HG03025 (cell line): ENCODE results near the gene NSFL1C.
"Not testable (repeated sequence)": the region's sequence is repeated elsewhere in the genome, so short reads cannot be mapped to it uniquely, and the experiment has no call there.

Source experiments
- ATAC-seq: cut with Tn5 transposase; IDR thresholded peaks from one replicate; pipeline ENCODE4 v1.9.1; 2021; ENCODE audit warnings: mild to moderate bottlenecking, moderate library complexity; ENCODE audit not compliant: unreplicated experiment, low FRiP score

The NSFL1C gene

GRCh38 chr20:1466211-1467081, at the start of gene NSFL1C:
TSS of gene NSFL1C (minus strand) at chr20:1466849. CDS start at chr20:1466824, 25 bp downstream.
- ATAC-seq, result peak; percentile 83

GRCh38 chr20:1513801-1514200, 47.2 kb upstream of the NSFL1C start:
- no peak for ATAC-seq

GRCh38 chr20:1509237-1509636, 42.6 kb upstream of the NSFL1C start:
- no peak for ATAC-seq

DNA sequence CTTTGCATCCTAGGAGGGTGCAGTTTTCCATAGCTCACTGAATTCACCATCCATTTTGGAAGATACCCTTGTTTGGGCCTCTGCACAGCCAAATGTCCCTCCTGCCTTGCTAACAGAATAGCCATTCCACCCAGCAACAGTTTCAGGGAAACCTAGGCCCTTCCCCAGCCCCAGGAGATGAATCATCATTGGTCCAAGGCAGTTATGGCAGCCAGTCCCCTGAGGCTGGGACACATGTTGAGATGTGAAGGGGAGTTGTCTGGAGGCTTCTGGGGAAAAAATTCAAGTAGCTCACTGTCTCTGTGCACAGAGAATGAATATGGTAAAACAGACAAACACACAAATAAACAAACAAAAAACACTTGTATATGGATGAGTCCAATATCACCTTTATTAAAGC, 41.9 kb upstream of the NSFL1C start:
- no peak for ATAC-seq

DNA sequence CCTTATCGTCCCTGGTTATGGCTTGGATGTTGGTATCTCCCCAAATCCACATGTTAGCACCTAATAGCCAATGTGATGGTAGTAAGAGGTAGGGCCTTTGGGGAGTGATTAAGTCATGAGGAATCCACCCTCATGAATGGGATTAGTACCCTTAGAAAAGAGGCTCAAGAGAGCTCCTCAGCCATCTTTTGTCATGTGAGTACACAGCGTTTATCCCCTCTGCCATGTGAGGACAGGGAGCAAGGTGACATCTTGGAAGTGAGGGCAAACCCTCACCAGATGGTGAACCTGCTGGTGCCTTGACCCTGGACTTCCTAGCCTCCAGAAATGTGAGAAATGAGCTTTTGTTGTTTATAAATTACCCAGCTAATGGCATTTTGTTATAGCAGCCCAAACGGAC, 40.6 kb upstream of the NSFL1C start:
- ATAC-seq, result no peak

DNA sequence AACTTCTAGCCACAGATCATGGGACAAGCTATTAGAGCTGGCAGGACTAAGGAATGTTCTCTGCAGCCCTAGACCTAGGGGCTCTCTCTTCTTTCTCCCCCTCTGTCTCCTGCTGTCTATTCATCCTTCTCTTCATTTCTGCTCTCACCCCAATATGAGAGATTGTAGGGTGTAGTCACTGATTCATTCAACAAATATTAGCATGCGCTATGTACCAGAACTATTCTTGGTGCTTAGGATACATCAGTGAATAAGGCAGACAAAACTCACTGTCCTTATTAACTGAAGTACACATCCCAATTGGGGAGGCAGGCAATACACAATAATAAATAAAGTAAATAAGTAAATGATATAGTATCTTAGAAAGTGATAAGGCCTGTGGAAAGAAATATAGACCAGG, 39.2 kb upstream of the NSFL1C start:
- no peak for ATAC-seq

GRCh38 chr20:1505361-1505760, 38.7 kb upstream of the NSFL1C start:
- no peak for ATAC-seq

- ATAC-seq, result peak; percentile 90
These were observed 37.0 kb upstream of the NSFL1C start for GRCh38 chr20:1503564-1504227.

GRCh38 chr20:1500496-1500895, 33.8 kb upstream of the NSFL1C start:
- ATAC-seq, result no peak

DNA sequence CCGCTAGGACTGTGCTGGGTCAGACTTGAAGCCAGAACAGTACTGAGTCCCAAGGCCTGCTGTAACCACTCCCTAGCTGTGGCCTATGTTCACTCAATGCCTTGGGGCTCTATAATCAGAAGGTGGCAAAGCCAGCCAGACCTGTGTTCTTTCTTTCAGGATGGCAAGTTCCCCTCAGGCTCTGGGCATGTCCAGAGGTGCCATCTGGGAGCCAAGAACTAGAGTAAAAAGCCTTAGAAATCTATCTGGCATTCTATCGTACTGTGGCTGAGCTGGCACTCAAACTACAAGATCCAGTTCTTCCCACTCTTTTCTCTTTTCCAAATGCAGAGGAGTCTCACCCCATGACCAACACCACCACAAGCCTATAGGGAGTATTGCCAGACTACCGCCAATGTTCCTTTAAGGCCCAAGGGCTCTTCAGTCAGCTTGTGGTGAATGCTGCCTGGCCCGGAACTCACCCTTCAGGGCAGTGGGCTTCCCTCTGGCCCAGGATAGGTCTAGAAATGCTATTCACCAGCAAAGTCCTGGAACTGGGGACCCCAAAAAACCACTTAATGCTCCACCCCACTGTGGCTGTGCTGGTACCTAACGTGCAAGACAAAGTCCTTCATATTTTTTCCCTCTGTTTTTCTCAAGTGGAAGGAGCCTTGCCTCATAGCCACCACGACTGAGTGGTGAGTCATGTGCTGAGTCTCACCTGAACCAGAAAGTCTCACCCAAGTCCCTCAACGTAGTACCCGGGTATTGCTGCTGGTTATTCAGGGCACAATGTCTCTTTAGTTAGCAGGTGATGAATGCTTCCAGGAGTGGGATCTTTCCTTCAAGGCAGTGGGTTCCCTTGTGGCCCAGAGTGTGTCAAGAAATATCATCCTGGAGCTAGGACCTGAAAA, 33.1 kb upstream of the NSFL1C start:
- ATAC-seq, result no peak

- ATAC-seq, result not testable (repeated sequence)
These were observed 30.7 kb upstream of the NSFL1C start for GRCh38 chr20:1497371-1497770.

GRCh38 chr20:1496930-1497329, 30.3 kb upstream of the NSFL1C start:
- ATAC-seq, result no peak

DNA sequence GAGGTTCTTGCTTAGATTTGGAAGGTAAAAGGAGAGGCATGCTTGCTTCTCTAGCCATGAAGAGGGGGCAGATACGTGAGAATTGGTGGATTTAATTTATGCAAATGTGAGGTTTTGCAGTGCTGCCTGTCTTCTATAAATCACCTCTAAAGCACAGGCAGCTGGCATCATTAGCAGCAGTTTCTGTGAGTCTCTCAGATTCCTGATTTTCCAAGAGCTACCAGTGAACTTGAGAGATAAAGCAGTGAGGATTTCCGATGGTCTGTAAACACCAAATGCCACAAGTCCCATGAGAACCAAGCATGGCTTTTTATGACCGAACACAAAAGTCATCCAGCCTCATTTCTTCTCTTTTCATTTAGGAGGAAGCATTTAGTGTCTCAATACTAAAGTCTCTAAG, 27.8 kb upstream of the NSFL1C start:
- ATAC-seq, result no peak

GRCh38 chr20:1493536-1493935, 26.9 kb upstream of the NSFL1C start:
- no peak for ATAC-seq

GRCh38 chr20:1491860-1492642, 25.4 kb upstream of the NSFL1C start:
- ATAC-seq, result no peak

DNA sequence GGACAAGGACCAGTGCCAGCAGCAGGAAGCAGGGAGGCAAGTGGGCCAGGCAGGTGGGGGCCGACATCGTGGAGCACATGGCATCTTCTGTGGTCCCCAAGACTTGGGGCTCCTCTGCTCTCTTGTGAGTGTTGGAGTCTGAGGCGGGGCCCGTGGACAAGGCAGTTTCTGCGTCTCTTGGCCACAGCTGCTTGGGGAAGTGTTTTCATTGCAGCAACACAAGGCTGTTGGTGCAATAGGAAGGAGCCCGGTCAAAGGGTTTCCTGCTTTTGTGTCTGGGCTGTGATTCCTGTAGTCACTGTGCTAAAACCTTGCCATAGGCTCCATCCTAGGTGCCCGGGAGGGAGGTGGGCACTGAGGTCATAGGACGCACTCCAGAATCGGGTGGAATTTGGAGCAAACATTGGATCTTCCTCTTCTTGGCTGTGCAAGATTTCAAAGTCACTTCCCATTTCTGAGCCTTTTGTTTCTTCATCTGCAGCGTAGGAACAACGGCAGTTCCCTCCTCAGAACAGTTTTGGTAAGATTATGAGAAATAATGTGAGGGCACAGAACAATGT, 24.7 kb upstream of the NSFL1C start, which contains the start of gene SIRPB2:
TSS of gene SIRPB2 (minus strand) at position 140 of the 560 bp plus-strand sequence. CDS start at position 79, 61 bp downstream.
- ATAC-seq, result no peak

DNA sequence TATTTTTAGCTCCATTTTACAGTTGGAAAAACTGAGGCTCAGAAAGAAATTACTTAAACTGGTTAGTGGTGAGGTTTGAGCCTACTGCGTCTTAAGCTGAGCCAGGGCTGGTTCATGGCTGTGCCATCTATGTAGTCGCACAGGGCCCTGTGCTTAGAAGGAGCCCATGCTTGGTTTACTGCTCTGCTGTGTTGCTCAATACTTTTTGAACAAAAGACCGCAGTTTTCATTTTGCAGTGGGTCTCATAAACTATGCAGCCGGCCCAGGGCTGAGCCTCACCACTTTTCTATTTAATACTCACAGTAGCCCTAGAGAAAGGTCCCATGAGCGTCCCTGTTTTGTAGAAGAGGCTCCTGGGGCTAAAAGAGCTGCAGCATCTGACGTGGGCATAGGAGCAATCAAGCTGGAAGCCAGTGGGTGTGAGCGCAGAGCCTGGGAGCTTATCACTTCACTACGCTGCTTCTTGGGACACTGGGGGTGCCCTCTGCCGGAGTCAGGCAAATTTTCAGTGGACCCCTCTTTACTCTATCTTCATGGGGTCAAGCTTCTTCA, 24.1 kb upstream of the NSFL1C start:
- no peak for ATAC-seq

DNA sequence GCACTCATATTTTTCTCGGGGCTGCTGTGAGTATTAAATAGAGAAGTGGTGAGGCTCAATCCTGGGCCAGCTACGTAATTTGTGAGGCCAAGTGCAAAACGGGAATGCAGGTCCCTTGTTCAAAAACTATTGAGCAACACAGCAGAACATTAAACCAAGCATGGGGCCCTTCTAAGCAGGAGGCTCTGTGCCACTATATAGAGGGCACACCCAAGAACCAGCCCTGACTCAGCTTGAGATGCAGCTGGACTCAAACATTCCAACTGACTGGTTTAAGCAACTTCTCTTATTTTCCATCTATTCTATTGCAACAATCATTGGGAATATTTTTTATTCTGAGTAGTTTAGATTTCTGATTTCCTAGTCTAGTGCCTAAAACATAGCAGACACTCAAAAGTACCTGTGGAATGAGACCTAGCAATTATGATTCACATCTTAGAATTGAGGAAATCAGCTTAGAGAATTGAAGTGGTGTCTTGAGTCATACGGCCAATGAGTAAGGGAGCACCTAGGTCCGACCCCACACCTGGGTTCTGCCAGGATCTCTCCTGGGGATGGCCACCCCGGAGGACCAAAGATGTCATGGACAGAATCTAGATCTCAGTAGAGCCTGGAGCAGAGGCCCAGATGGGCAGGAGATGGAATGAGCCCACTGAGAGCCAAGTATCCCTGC, 23.3 kb upstream of the NSFL1C start:
- ATAC-seq, result no peak

- ATAC-seq, result no peak
These were observed 22.7 kb upstream of the NSFL1C start for GRCh38 chr20:1489325-1489724.
